ENCODE measurements around the gene CTRB1.

GRCh38 chr16:75206749-75207451 lies 11.9 kb upstream of the CTRB1 start, which contains the start of gene CTRB2:
- TF ChIP-seq CTCF (IDR thresholded peaks at IDR 0.05) = no peak
- no peak for TF ChIP-seq POLR2A (IDR thresholded peaks at IDR 0.05)

All from thyroid gland (tissue), 4 donors.